NCI-H1417 (cell line): Measurements from ENCODE around the gene GSTK1.
"Not testable (repeated sequence)": the region's sequence is repeated elsewhere in the genome, so short reads cannot be mapped to it uniquely, and the experiment has no call there.

Experiments used
- DNase-seq, 3 experiments: peaks; one replicate each; lab custom pipeline; 2025; lab: John Stamatoyannopoulos, UW

The GSTK1 gene

GRCh38 chr7:143263266-143264195 lies at the start of gene GSTK1:
TSS of gene GSTK1 (plus strand) at chr7:143263441. CDS start at chr7:143263514, 73 bp downstream.
- DNase-seq = peak in 2 of 3 experiments; percentile 77 to 85

GRCh38 chr7:143213478-143213877 lies 49.8 kb upstream of the GSTK1 start:
- not testable (repeated sequence) for DNase-seq

GRCh38 chr7:143214789-143215679 lies 48.2 kb upstream of the GSTK1 start:
- DNase-seq = peak; percentile 69 to 94 (median 87)

GRCh38 chr7:143216151-143216550 lies 47.1 kb upstream of the GSTK1 start:
- DNase-seq = no peak

- no peak for DNase-seq
Measured at GRCh38 chr7:143216686-143217085, 46.6 kb upstream of the GSTK1 start.

- DNase-seq = no peak
Measured at GRCh38 chr7:143217806-143218205, 45.4 kb upstream of the GSTK1 start.

- no peak for DNase-seq
Measured at GRCh38 chr7:143221286-143221685, 42.0 kb upstream of the GSTK1 start.

- DNase-seq = no peak
Measured at GRCh38 chr7:143221737-143222136, 41.5 kb upstream of the GSTK1 start, which contains the start of gene TAS2R40. TSS of gene TAS2R40 (plus strand) at chr7:143222037. CDS start at chr7:143222079, 42 bp downstream.

GRCh38 chr7:143222782-143223181 lies 40.5 kb upstream of the GSTK1 start:
- no peak for DNase-seq

GRCh38 chr7:143223784-143224183 lies 39.5 kb upstream of the GSTK1 start:
- no peak for DNase-seq

- DNase-seq = no peak
Measured at GRCh38 chr7:143225047-143225446, 38.2 kb upstream of the GSTK1 start.

- DNase-seq = no peak
Measured at GRCh38 chr7:143227806-143228205, 35.4 kb upstream of the GSTK1 start.

- DNase-seq = peak in 2 of 3 experiments; percentile 3 to 52
Measured at GRCh38 chr7:143229054-143229790, 34.0 kb upstream of the GSTK1 start.

GRCh38 chr7:143230602-143231457 lies 32.4 kb upstream of the GSTK1 start:
- no peak for DNase-seq

- DNase-seq = no peak
Measured at GRCh38 chr7:143233816-143234532, 29.3 kb upstream of the GSTK1 start.

GRCh38 chr7:143234533-143234875 lies 28.7 kb upstream of the GSTK1 start:
- no peak for DNase-seq

GRCh38 chr7:143235561-143235960 lies 27.7 kb upstream of the GSTK1 start:
- no peak for DNase-seq

GRCh38 chr7:143236408-143236990 lies 26.7 kb upstream of the GSTK1 start:
- DNase-seq = no peak

- DNase-seq = no peak
Measured at GRCh38 chr7:143237366-143237765, 25.9 kb upstream of the GSTK1 start.
